Neural crest cell (in vitro differentiated cells): ENCODE results near the gene SEPSECS. TPM values are rescaled to one million over a fixed set of nuclear protein-coding genes. Genes with fewer than 3 reads are reported as not detected.
A peak's percentile ranks its signal among the peaks of the same experiment; 100 is the strongest.

Experiments
- DNase-seq: peaks from one replicate; pipeline ENCODE4 v3.0.0; 2021; ENCODE audit warnings: low read depth, mixed read lengths, low spot score
- H3K27ac Mint-ChIP-seq: one replicate; pipeline ENCODE4 v1.8.0; 2021; ENCODE audit warnings: mild to moderate bottlenecking, mixed read lengths; ENCODE audit not compliant: unreplicated experiment
- H3K27me3 Mint-ChIP-seq: 2 replicates; pipeline ENCODE4 v1.8.0; 2021; ENCODE audit warnings: low read depth, mild to moderate bottlenecking, mixed read lengths
- H3K36me3 Mint-ChIP-seq: 2 replicates; pipeline ENCODE4 v1.8.0; 2021; ENCODE audit warnings: low read depth, mild to moderate bottlenecking, mixed read lengths
- H3K4me1 Mint-ChIP-seq: 2 replicates; pipeline ENCODE4 v1.8.0; 2021; ENCODE audit warnings: mixed read lengths
- H3K4me3 Mint-ChIP-seq: one replicate; pipeline ENCODE4 v1.8.0; 2021; ENCODE audit warnings: mild to moderate bottlenecking, mixed read lengths
- H3K9me3 Mint-ChIP-seq: 2 replicates; pipeline ENCODE4 v1.8.0; 2021; ENCODE audit warnings: mixed read lengths
- total RNA-seq: library from RNA; stranded (reverse); gene quantifications from 2 replicates; pipeline ENCODE4 v1.2.1, GENCODE V29; 2021
- TF ChIP-seq, protein P1 (sequence below): fragments of 200-600 bp; sonication (generic); conservative IDR thresholded peaks from 2 replicates; pipeline ENCODE4 v1.5.0; 2021; ENCODE audit warnings: antibody characterized with exemption, mild to moderate bottlenecking

SEPSECS gene
- total RNA-seq, 1 donor from 2014 or later = 9.3 TPM

DNA sequence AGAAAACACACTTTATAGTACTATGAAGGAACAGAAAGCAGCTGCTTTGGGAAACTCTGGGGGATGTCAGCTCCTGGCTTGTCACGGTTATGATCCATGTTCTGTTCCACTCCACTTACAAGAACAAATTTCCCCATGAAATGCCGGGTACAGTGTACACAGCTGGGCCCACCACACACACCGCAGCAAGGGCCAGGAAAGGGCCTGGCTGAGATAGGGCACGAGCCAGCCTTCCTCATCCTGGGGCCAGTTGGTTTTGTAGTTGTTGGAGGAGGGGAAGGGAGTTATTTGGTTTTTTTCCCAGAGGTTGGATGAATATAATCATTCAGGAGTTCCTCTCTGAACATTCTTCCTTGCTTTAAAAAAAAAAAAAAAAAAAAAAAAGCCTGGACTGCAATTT is 56.8 kb downstream of the SEPSECS start:
- TF ChIP-seq, protein P1, sequence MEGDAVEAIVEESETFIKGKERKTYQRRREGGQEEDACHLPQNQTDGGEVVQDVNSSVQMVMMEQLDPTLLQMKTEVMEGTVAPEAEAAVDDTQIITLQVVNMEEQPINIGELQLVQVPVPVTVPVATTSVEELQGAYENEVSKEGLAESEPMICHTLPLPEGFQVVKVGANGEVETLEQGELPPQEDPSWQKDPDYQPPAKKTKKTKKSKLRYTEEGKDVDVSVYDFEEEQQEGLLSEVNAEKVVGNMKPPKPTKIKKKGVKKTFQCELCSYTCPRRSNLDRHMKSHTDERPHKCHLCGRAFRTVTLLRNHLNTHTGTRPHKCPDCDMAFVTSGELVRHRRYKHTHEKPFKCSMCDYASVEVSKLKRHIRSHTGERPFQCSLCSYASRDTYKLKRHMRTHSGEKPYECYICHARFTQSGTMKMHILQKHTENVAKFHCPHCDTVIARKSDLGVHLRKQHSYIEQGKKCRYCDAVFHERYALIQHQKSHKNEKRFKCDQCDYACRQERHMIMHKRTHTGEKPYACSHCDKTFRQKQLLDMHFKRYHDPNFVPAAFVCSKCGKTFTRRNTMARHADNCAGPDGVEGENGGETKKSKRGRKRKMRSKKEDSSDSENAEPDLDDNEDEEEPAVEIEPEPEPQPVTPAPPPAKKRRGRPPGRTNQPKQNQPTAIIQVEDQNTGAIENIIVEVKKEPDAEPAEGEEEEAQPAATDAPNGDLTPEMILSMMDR = no peak
- H3K27me3 Mint-ChIP-seq = no peaks in the 10 kb centered on the region
- H3K27ac Mint-ChIP-seq = no peak overlapping the region
- peaks cover 14% of the 10 kb centered on the region for H3K4me1 Mint-ChIP-seq
- DNase-seq = no peak
- no peak overlapping the region for H3K4me3 Mint-ChIP-seq
- H3K36me3 Mint-ChIP-seq = no peaks in the 10 kb centered on the region
- H3K9me3 Mint-ChIP-seq = peaks cover 8% of the 10 kb centered on the region

DNA sequence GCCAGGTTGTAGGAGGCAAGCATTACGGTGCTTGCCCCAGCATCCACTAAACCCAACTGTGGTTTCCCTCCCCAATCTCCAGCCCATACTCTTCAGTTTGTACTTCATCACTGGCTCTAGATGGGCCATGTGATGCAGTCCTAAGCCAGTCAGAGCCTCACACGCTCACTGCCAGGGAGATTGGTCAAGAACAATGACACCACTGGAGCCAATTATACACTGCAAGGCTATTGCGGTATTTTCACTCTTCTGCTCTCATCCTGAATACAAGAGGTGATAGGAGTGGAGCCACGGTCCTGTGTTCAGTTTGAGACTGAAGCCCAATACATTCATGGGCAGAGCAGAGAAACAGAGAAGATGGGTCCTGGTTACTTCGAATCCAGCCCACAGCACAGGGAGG is 58.4 kb downstream of the SEPSECS start:
- Mint-ChIP-seq H3K27ac (no peak overlapping the region), H3K27me3 (no peaks in the 10 kb centered on the region), H3K9me3 (peaks cover 8% of the 10 kb centered on the region), H3K4me1 (peaks cover 18% of the 10 kb centered on the region), H3K4me3 (no peak overlapping the region), H3K36me3 (no peaks in the 10 kb centered on the region)
- DNase-seq = no peak
- TF ChIP-seq, protein P1 = no peak

DNA sequence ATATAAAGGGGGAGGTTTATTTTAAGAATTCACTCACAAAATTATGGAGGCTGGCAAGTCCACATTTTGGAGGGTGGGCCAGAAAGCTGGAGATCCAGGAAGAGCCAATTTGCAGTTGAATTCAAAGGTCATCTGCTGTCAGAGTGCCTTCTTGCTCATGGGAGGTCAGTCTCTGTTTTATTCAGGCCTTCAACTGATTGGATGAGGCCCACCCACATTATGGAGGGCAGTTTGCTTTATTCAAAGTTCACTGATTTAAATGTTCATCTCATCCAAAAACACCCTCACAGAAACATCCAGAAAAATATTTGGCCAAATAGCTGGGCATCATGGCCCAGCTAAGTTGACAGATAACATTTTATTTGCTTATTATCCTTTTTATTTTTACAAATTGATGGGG is 59.5 kb downstream of the SEPSECS start:
- DNase-seq = no peak
- Mint-ChIP-seq H3K4me1 (peaks cover 18% of the 10 kb centered on the region), H3K27ac (no peak overlapping the region), H3K4me3 (no peak overlapping the region), H3K27me3 (no peaks in the 10 kb centered on the region), H3K9me3 (peaks cover 8% of the 10 kb centered on the region), H3K36me3 (no peaks in the 10 kb centered on the region)
- TF ChIP-seq, protein P1 = no peak

DNA sequence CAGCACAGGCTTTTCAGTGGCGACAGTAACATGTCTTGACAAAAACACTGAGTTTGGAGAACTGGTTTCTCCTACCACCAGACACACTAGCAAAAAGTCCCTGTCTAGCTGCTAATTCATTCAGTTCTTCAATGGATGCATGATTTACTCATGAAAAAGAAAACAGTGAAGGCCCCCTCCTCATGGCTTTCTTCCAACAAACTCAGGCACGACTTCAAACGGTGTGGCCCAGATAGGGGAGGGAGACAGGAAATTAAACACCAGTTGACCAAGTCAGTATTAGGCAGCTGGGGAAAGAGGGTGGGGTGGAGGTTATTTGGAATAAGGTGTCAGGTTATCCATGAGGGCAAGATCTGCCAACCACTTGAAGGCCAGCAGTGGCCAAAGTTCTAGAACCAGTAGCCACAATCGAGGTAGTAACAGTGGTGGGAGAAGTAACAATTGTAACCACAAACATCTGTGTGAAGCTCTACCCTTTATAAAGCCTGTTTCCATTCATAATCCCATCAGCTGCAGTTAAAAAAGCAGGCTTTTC is 60.2 kb downstream of the SEPSECS start:
- peaks cover 18% of the 10 kb centered on the region for H3K4me1 Mint-ChIP-seq
- H3K27me3 Mint-ChIP-seq = no peaks in the 10 kb centered on the region
- no peak for DNase-seq
- H3K4me3 Mint-ChIP-seq = no peak overlapping the region
- H3K36me3 Mint-ChIP-seq = no peaks in the 10 kb centered on the region
- peak overlapping the region; percentile 60 for H3K27ac Mint-ChIP-seq
- TF ChIP-seq, protein P1 = no peak
- peaks cover 8% of the 10 kb centered on the region for H3K9me3 Mint-ChIP-seq

DNA sequence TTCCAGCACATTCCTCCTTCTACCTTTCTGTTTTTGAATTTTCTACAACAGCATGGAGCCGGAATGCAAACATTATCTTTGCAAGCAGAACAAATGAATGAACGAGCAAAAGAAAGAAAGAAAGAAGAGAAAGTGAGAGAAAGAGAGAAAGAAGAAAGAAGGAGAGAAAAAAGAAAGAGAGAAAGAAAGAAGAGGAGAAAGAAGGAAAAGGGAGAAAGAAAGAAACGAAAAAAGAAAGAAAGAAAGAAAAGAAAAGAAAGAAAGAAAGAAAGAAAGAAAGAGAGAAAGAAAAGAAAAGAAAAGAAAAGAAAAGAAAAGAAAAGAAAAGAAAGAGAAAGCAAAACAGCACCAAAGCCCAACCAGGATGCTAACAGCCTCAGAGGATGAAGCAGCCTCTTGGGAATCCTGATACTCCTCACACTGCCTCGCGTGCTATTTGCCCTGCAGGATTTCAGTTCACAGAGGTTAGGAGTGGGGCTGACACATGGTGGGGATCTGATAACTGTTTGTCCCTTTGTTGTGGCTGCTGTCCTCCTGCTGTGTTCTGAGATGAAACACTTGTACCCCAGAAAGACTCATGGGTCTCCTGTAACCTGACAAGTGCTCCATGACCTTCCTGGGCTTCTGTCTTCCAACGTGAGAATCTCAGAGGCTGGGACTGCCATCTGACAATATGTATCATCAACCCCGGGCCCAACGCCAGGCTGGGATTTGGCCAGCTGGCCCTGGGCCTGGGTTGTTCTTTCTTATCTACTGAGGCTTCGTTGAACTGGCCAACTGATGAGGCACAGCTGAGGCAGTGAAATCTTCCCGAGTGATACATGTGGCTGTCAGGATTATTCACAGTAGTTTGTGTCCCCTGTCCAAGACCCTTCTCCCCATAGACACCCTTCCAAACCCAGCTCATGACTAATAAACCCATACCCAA is 61.0 kb downstream of the SEPSECS start:
- no peaks in the 10 kb centered on the region for H3K27me3 Mint-ChIP-seq
- TF ChIP-seq, protein P1 = no peak
- peaks cover 15% of the 10 kb centered on the region for H3K4me1 Mint-ChIP-seq
- no peak for DNase-seq
- peaks cover 12% of the 10 kb centered on the region for H3K9me3 Mint-ChIP-seq
- peak overlapping the region; percentile 20 for H3K27ac Mint-ChIP-seq
- no peak overlapping the region for H3K4me3 Mint-ChIP-seq
- H3K36me3 Mint-ChIP-seq = peaks cover 2% of the 10 kb centered on the region
